GM21423 (cell line): ENCODE results near the gene DMRT3.
A peak's percentile ranks its signal among the peaks of the same experiment; 100 is the strongest.
"Not testable (repeated sequence)": the region's sequence is repeated elsewhere in the genome, so short reads cannot be mapped to it uniquely, and the experiment has no call there.

Experiments
- ATAC-seq: cut with Tn5 transposase; IDR thresholded peaks from one replicate; pipeline ENCODE4 v1.9.1; 2021; ENCODE audit warnings: mild to moderate bottlenecking, moderate library complexity; ENCODE audit not compliant: unreplicated experiment

DMRT3 gene

GRCh38 chr9:998299-999110 lies 22.1 kb downstream of the DMRT3 start:
- ATAC-seq = not testable (repeated sequence)

GRCh38 chr9:1001838-1002237 lies 25.4 kb downstream of the DMRT3 start:
- ATAC-seq = no peak

- no peak for ATAC-seq
Observed at GRCh38 chr9:1002678-1003077, 26.2 kb downstream of the DMRT3 start.

GRCh38 chr9:1005043-1005667 lies 28.7 kb downstream of the DMRT3 start:
- peak; percentile 51 for ATAC-seq

- ATAC-seq = no peak
Observed at GRCh38 chr9:1007312-1007711, 30.9 kb downstream of the DMRT3 start.

GRCh38 chr9:1008216-1008615 lies 31.8 kb downstream of the DMRT3 start:
- no peak for ATAC-seq

- peak; percentile 96 for ATAC-seq
Observed at GRCh38 chr9:1009101-1009707, 32.7 kb downstream of the DMRT3 start.

GRCh38 chr9:1013021-1013420 lies 36.6 kb downstream of the DMRT3 start:
- no peak for ATAC-seq

- no peak for ATAC-seq
Observed at GRCh38 chr9:1014225-1014624, 37.8 kb downstream of the DMRT3 start.

- ATAC-seq = no peak
Observed at GRCh38 chr9:1014640-1015039, 38.2 kb downstream of the DMRT3 start.

GRCh38 chr9:1018121-1018520 lies 41.7 kb downstream of the DMRT3 start:
- no peak for ATAC-seq

GRCh38 chr9:1024112-1024511 lies 47.7 kb downstream of the DMRT3 start:
- no peak for ATAC-seq

- ATAC-seq = no peak
Observed at GRCh38 chr9:1025131-1025530, 48.7 kb downstream of the DMRT3 start.

GRCh38 chr9:1026219-1026618 lies 49.8 kb downstream of the DMRT3 start:
- ATAC-seq = no peak

GRCh38 chr9:1028501-1029190 lies 52.2 kb downstream of the DMRT3 start:
- ATAC-seq = no peak

GRCh38 chr9:1031951-1032601 lies 55.6 kb downstream of the DMRT3 start:
- ATAC-seq = no peak

- no peak for ATAC-seq
Observed at GRCh38 chr9:1034271-1034670, 57.8 kb downstream of the DMRT3 start.

GRCh38 chr9:1039589-1039988 lies 63.1 kb downstream of the DMRT3 start:
- no peak for ATAC-seq
